H9 (cell line): ENCODE data around the gene SGIP1. TPM values are rescaled to one million over a fixed set of nuclear protein-coding genes. Genes with fewer than 3 reads are reported as not detected.

Experiments
- DNase-seq: peaks from one replicate; pipeline ENCODE4 v3.0.0-alpha.2; 2017
- H2AFZ ChIP-seq: one replicate; pipeline ENCODE4 v1.6.1; 2013; ENCODE audit warnings: mild to moderate bottlenecking, low read length, control low read depth, moderate library complexity
- H2AK5ac ChIP-seq: 2 replicates; pipeline ENCODE4 v1.6.1; 2013; ENCODE audit warnings: low read length, control low read depth, mixed read lengths; ENCODE audit not compliant: insufficient read length
- H2BK120ac ChIP-seq: one replicate; pipeline ENCODE4 v1.6.1; 2013; ENCODE audit warnings: low read depth, mild to moderate bottlenecking, low read length, control low read depth, inconsistent platforms; ENCODE audit not compliant: poor library complexity, severe bottlenecking
- H2BK12ac ChIP-seq: 2 replicates; pipeline ENCODE4 v1.6.1; 2013; ENCODE audit warnings: low read length, control low read depth, mixed read lengths, low read depth; ENCODE audit not compliant: insufficient read length
- H2BK15ac ChIP-seq: 2 replicates; pipeline ENCODE4 v1.6.1; 2013; ENCODE audit warnings: low read depth, low read length, control low read depth
- H2BK20ac ChIP-seq: one replicate; pipeline ENCODE4 v1.6.1; 2013; ENCODE audit warnings: low read depth, mild to moderate bottlenecking, low read length, control low read depth, inconsistent platforms; ENCODE audit not compliant: poor library complexity, severe bottlenecking
- H2BK5ac ChIP-seq: 2 replicates; pipeline ENCODE4 v1.6.1; 2013; ENCODE audit warnings: low read length, control low read depth, mixed read lengths; ENCODE audit not compliant: insufficient read length
- H3K14ac ChIP-seq: 2 replicates; pipeline ENCODE4 v1.6.1; 2013; ENCODE audit warnings: low read length, control low read depth; ENCODE audit not compliant: insufficient read depth
- H3K18ac ChIP-seq: 2 replicates; pipeline ENCODE4 v1.6.1; 2013; ENCODE audit warnings: low read depth, mild to moderate bottlenecking, mixed read lengths, low read length, control low read depth; ENCODE audit not compliant: insufficient read length
- H3K23ac ChIP-seq: 2 replicates; pipeline ENCODE4 v1.6.1; 2013; ENCODE audit warnings: low read length, control low read depth, mixed read lengths, low read depth; ENCODE audit not compliant: insufficient read length
- H3K23me2 ChIP-seq: 2 replicates; pipeline ENCODE4 v1.6.1; 2013; ENCODE audit warnings: low read depth, mild to moderate bottlenecking, mixed read lengths, low read length, control low read depth; ENCODE audit not compliant: insufficient read length, poor library complexity, severe bottlenecking
- H3K27ac ChIP-seq: 2 replicates; pipeline ENCODE4 v1.5.1; 2013; ENCODE audit warnings: low read length, control low read depth, mixed read lengths, low read depth; ENCODE audit not compliant: insufficient read length
- H3K27me3 ChIP-seq: 2 replicates; pipeline ENCODE4 v1.6.1; 2013; ENCODE audit warnings: low read length, control low read depth, inconsistent platforms; ENCODE audit not compliant: insufficient read depth
- H3K4ac ChIP-seq: 2 replicates; pipeline ENCODE4 v1.6.1; 2013; ENCODE audit warnings: low read depth, mild to moderate bottlenecking, control low read depth, inconsistent platforms, low read length, moderate library complexity
- H3K4me1 ChIP-seq: 2 replicates; pipeline ENCODE4 v1.6.1; 2013; ENCODE audit warnings: low read length, control low read depth, inconsistent platforms; ENCODE audit not compliant: insufficient read depth
- H3K4me2 ChIP-seq: 2 replicates; pipeline ENCODE4 v1.6.1; 2013; ENCODE audit warnings: low read length, control low read depth, mixed read lengths; ENCODE audit not compliant: insufficient read length, insufficient read depth
- H3K56ac ChIP-seq: 2 replicates; pipeline ENCODE4 v1.6.1; 2013; ENCODE audit warnings: low read depth, mild to moderate bottlenecking, mixed read lengths, low read length, control low read depth; ENCODE audit not compliant: insufficient read length
- H3K79me1 ChIP-seq: 2 replicates; pipeline ENCODE4 v1.6.1; 2013; ENCODE audit warnings: low read depth, mild to moderate bottlenecking, moderate library complexity, low read length, control low read depth, inconsistent platforms; ENCODE audit not compliant: insufficient read depth, poor library complexity, severe bottlenecking
- H3K79me2 ChIP-seq: 2 replicates; pipeline ENCODE4 v1.6.1; 2013; ENCODE audit warnings: low read length, control low read depth, inconsistent platforms; ENCODE audit not compliant: insufficient read depth
- H3K9ac ChIP-seq: 2 replicates; pipeline ENCODE4 v1.6.1; 2013; ENCODE audit warnings: low read length, control low read depth, mixed read lengths; ENCODE audit not compliant: insufficient read length; ENCODE audit errors: extremely low read depth
- H3K9me3 ChIP-seq: one replicate; pipeline ENCODE4 v1.6.1; 2013; ENCODE audit warnings: low read depth, low read length, inconsistent platforms; ENCODE audit not compliant: control insufficient read depth
- H3T11ph ChIP-seq: one replicate; pipeline ENCODE4 v1.6.1; 2013; ENCODE audit warnings: mild to moderate bottlenecking, low read length, control low read depth, inconsistent platforms
- H4K20me1 ChIP-seq: one replicate; pipeline ENCODE4 v1.6.1; 2013; ENCODE audit not compliant: control insufficient read depth, insufficient read length, insufficient read depth
- H4K5ac ChIP-seq: 2 replicates; pipeline ENCODE4 v1.6.1; 2013; ENCODE audit warnings: low read depth, mild to moderate bottlenecking, mixed read lengths, low read length, control low read depth; ENCODE audit not compliant: insufficient read length
- H4K8ac ChIP-seq: replicated peaks from 2 replicates; pipeline ENCODE4 v1.6.1; 2013; ENCODE audit warnings: low read length, control low read depth, mixed read lengths, low read depth; ENCODE audit not compliant: insufficient read length
- H4K91ac ChIP-seq: 2 replicates; pipeline ENCODE4 v1.6.1; 2013; ENCODE audit warnings: low read depth, mild to moderate bottlenecking, moderate library complexity, mixed read lengths, low read length, control low read depth; ENCODE audit not compliant: insufficient read length
- H3K27ac Mint-ChIP-seq, 3 experiments: 2 replicates in 2 of 3; 3 replicates in 1 of 3; pipeline ENCODE4 v1.8.0; 2020 to 2021; ENCODE audit warnings: mixed read lengths in 3 of 3, mild to moderate bottlenecking in 1 of 3, moderate library complexity in 1 of 3
- H3K27me3 Mint-ChIP-seq: 2 replicates; pipeline ENCODE4 v1.8.0; 2021; ENCODE audit warnings: low read depth, mild to moderate bottlenecking, moderate library complexity, mixed read lengths
- H3K36me3 Mint-ChIP-seq, 3 experiments: 2 replicates in 2 of 3; 3 replicates in 1 of 3; pipeline ENCODE4 v1.8.0; 2020 to 2021; ENCODE audit warnings: low read depth in 3 of 3, mixed read lengths in 3 of 3; ENCODE audit not compliant: insufficient read depth in 1 of 3
- H3K4me1 Mint-ChIP-seq, 2 experiments: 2 replicates each; pipeline ENCODE4 v1.8.0; 2020; ENCODE audit warnings: mixed read lengths in 2 of 2
- H3K4me3 Mint-ChIP-seq, 2 experiments: 2 replicates in 1 of 2; 3 replicates in 1 of 2; pipeline ENCODE4 v1.8.0; 2020 to 2021; ENCODE audit warnings: mild to moderate bottlenecking in 2 of 2, mixed read lengths in 2 of 2, moderate library complexity in 1 of 2
- H3K9me3 Mint-ChIP-seq, 2 experiments: 2 replicates in 1 of 2; 3 replicates in 1 of 2; pipeline ENCODE4 v1.8.0; 2020; ENCODE audit warnings: mild to moderate bottlenecking in 2 of 2, mixed read lengths in 2 of 2, moderate library complexity in 1 of 2
- WGBS: extraction: QIAGEN DNeasy Blood & Tissue Kit; methylation state at CpG from one replicate; pipeline ENCODE4 v1.1.7; 2013; ENCODE audit warnings: missing lambda C conversion rate, low lambda C conversion rate, mixed read lengths; ENCODE audit not compliant: insufficient read length; ENCODE audit errors: extremely low coverage; 5-methylcytosine and 5-hydroxymethylcytosine counted together
- total RNA-seq: library from RNA; stranded (reverse); gene quantifications from 2 replicates; pipeline ENCODE4 v1.2.1, GENCODE V29; 2021
- TF ChIP-seq, protein P1 (sequence below): fragments of 200-600 bp; sonication (generic); conservative IDR thresholded peaks from 3 replicates; pipeline ENCODE4 v1.8.0; 2021; ENCODE audit warnings: antibody characterized with exemption, mild to moderate bottlenecking

Gene SGIP1
- total RNA-seq, 1 experiment from 2014 or later, result 1.5 TPM

DNA sequence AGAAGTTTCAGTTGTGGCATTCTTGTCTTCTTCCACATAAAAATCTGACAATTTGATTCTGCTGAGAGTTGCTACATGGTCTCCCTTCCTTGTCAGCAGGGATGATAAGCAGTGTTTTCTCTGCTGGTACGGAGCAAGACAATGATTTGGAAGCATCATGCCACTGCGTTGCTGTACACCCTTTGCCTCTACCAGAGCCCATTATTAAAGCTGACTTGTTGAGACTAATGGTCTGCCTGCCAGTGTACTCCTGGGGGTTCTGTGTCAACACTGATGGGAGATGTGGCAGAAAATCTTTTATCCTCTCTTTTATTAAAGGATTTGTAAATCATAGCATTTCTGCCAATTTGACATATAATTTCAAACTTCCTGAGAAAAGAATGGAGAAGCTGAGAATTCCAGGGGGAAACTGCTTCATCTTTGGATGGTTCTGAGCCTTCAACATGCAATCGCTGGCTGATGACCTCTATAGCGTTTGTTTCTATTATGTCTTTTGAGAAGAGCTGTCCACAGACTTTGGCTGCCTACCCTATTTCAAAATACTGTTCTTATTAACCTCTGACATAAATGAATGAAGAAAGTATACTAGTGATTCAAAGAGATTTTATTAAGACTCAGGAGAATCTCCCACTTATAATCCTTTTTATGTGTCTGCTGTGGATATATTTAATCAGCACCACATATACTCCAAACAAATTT is 170.4 kb downstream of the SGIP1 start:
- no peak for DNase-seq
- no peak overlapping the region for H4K8ac ChIP-seq
- no peaks in the 10 kb centered on the region for H3K27me3 Mint-ChIP-seq
- H3K14ac ChIP-seq, result no peak overlapping the region
- no peak overlapping the region for H4K91ac ChIP-seq
- no peaks in the 10 kb centered on the region for H3K4me1 ChIP-seq
- no peak overlapping the region for H3K18ac ChIP-seq
- H3K79me1 ChIP-seq, result no peaks in the 10 kb centered on the region
- no peak overlapping the region for H4K5ac ChIP-seq
- H3K36me3 Mint-ChIP-seq, result no peaks in the 10 kb centered on the region
- no peak overlapping the region for H3K4me2 ChIP-seq
- H3K56ac ChIP-seq, result no peak overlapping the region
- no peaks in the 10 kb centered on the region for H3K9me3 Mint-ChIP-seq
- no peak overlapping the region for H3K27ac ChIP-seq
- H3K9ac ChIP-seq, result no peak overlapping the region
- no peak overlapping the region for H2BK120ac ChIP-seq
- H3K9me3 ChIP-seq, result no peaks in the 10 kb centered on the region
- no CpG with 5 or more reads among the region's 4 CpGs for WGBS
- H3T11ph ChIP-seq, result no peak overlapping the region
- no peaks in the 10 kb centered on the region for H4K20me1 ChIP-seq
- no peak overlapping the region for H2AFZ ChIP-seq
- no peak overlapping the region for H3K4ac ChIP-seq
- H3K4me3 Mint-ChIP-seq, result no peak overlapping the region
- H2BK15ac ChIP-seq, result no peak overlapping the region
- no peak overlapping the region for H2AK5ac ChIP-seq
- TF ChIP-seq, protein P1, sequence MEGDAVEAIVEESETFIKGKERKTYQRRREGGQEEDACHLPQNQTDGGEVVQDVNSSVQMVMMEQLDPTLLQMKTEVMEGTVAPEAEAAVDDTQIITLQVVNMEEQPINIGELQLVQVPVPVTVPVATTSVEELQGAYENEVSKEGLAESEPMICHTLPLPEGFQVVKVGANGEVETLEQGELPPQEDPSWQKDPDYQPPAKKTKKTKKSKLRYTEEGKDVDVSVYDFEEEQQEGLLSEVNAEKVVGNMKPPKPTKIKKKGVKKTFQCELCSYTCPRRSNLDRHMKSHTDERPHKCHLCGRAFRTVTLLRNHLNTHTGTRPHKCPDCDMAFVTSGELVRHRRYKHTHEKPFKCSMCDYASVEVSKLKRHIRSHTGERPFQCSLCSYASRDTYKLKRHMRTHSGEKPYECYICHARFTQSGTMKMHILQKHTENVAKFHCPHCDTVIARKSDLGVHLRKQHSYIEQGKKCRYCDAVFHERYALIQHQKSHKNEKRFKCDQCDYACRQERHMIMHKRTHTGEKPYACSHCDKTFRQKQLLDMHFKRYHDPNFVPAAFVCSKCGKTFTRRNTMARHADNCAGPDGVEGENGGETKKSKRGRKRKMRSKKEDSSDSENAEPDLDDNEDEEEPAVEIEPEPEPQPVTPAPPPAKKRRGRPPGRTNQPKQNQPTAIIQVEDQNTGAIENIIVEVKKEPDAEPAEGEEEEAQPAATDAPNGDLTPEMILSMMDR, result no peak
- no peaks in the 10 kb centered on the region for H3K23me2 ChIP-seq
- peaks cover 0 to 3% of the 10 kb centered on the region in 2 experiments; a peak in 1 of 4 replicates for H3K4me1 Mint-ChIP-seq
- no peak overlapping the region for H3K27ac Mint-ChIP-seq
- no peak overlapping the region for H3K23ac ChIP-seq
- no peak overlapping the region for H2BK12ac ChIP-seq
- no peak overlapping the region for H2BK20ac ChIP-seq
- H2BK5ac ChIP-seq, result no peak overlapping the region
- H3K27me3 ChIP-seq, result no peaks in the 10 kb centered on the region
- no peaks in the 10 kb centered on the region for H3K79me2 ChIP-seq
